GM18909 (cell line): ENCODE results near the gene OBP2A.

Experiments
- ATAC-seq: cut with Tn5 transposase; IDR thresholded peaks from one replicate; pipeline ENCODE4 v1.9.1; 2021; ENCODE audit warnings: mild to moderate bottlenecking; ENCODE audit not compliant: unreplicated experiment, poor library complexity

Gene OBP2A

GRCh38 chr9:135572233-135572632, 26.3 kb downstream of the OBP2A start:
- no peak for ATAC-seq

GRCh38 chr9:135573124-135573523, 27.2 kb downstream of the OBP2A start:
- ATAC-seq, result no peak

- no peak for ATAC-seq
Observed at GRCh38 chr9:135574331-135574730, 28.4 kb downstream of the OBP2A start.

- ATAC-seq, result no peak
Observed at GRCh38 chr9:135574943-135575342, 29.0 kb downstream of the OBP2A start.

- no peak for ATAC-seq
Observed at GRCh38 chr9:135575995-135576631, 30.2 kb downstream of the OBP2A start.

GRCh38 chr9:135577256-135577655, 31.3 kb downstream of the OBP2A start:
- no peak for ATAC-seq

- no peak for ATAC-seq
Observed at GRCh38 chr9:135579356-135579755, 33.4 kb downstream of the OBP2A start.

- ATAC-seq, result no peak
Observed at GRCh38 chr9:135579889-135580660, 34.1 kb downstream of the OBP2A start.

GRCh38 chr9:135580664-135581380, 34.9 kb downstream of the OBP2A start:
- ATAC-seq, result no peak

GRCh38 chr9:135581636-135582426, 35.9 kb downstream of the OBP2A start:
- no peak for ATAC-seq

- no peak for ATAC-seq
Observed at GRCh38 chr9:135582541-135582940, 36.6 kb downstream of the OBP2A start.

GRCh38 chr9:135582966-135583687, 37.2 kb downstream of the OBP2A start:
- no peak for ATAC-seq

GRCh38 chr9:135583688-135584011, 37.7 kb downstream of the OBP2A start:
- no peak for ATAC-seq

GRCh38 chr9:135584371-135584770, 38.4 kb downstream of the OBP2A start:
- ATAC-seq, result no peak

- ATAC-seq, result no peak
Observed at GRCh38 chr9:135584934-135585333, 39.0 kb downstream of the OBP2A start.

- ATAC-seq, result no peak
Observed at GRCh38 chr9:135586601-135587109, 40.7 kb downstream of the OBP2A start.

GRCh38 chr9:135587658-135588057, 41.7 kb downstream of the OBP2A start:
- no peak for ATAC-seq

- no peak for ATAC-seq
Observed at GRCh38 chr9:135588371-135588770, 42.4 kb downstream of the OBP2A start.

- ATAC-seq, result no peak
Observed at GRCh38 chr9:135588886-135589595, 43.1 kb downstream of the OBP2A start.
